ENCODE data around the gene PLAGL1.

The PLAGL1 gene

GRCh38 chr6:144006736-144007477 lies 1.2 kb downstream of the PLAGL1 start:
- peak overlapping the region; percentile 41 for H3K4me3 Mint-ChIP-seq
- peaks cover 4% of the 10 kb centered on the region for H3K4me1 Mint-ChIP-seq
- H3K27ac Mint-ChIP-seq (ENCODE audit: low read depth), result no peak overlapping the region
- peaks cover 39% of the 10 kb centered on the region for H3K27me3 Mint-ChIP-seq
- ATAC-seq (replicated peaks; ENCODE audit: extremely low read depth, poor library complexity, severe bottlenecking) (no peak), DNase-seq (ENCODE audit: low spot score in 2 of 2) (no peak)
- no peaks in the 10 kb centered on the region for H3K36me3 Mint-ChIP-seq (ENCODE audit: insufficient read depth)
- H3K9me3 Mint-ChIP-seq, result no peaks in the 10 kb centered on the region

- no peaks in the 10 kb centered on the region for H3K27me3 Mint-ChIP-seq
- H3K4me3 Mint-ChIP-seq, result no peak overlapping the region
- H3K4me1 Mint-ChIP-seq, result no peaks in the 10 kb centered on the region
- no peaks in the 10 kb centered on the region for H3K9me3 Mint-ChIP-seq
- no peak for DNase-seq (ENCODE audit: low spot score in 2 of 2)
- H3K36me3 Mint-ChIP-seq (ENCODE audit: insufficient read depth), result no peaks in the 10 kb centered on the region
- no peak overlapping the region for H3K27ac Mint-ChIP-seq (ENCODE audit: low read depth)
- ATAC-seq (replicated peaks; ENCODE audit: extremely low read depth, poor library complexity, severe bottlenecking), result no peak
Measured at GRCh38 chr6:143999406-143999805, 8.7 kb downstream of the PLAGL1 start.

DNA sequence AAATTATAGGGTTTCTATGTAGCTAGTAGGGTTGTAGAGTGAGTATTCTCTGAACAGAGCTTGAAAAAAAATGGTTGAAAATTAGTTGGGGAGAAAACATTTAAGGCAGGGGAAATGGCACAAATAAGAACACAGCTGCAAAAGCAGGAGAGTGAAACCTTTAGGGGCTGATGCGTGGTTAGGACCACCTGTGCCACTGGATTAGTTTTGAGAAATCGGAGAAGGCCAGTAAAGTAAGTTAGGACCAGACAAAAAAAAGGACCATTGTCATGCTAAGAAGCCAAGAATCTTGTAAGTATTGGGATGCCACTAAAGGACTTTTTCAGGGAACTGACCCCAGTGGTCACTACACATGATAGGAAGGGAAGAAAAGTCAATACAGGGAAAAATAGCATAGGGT lies 9.4 kb downstream of the PLAGL1 start:
- no peaks in the 10 kb centered on the region for H3K9me3 Mint-ChIP-seq
- H3K4me1 Mint-ChIP-seq, result no peaks in the 10 kb centered on the region
- H3K27me3 Mint-ChIP-seq, result no peaks in the 10 kb centered on the region
- H3K36me3 Mint-ChIP-seq (ENCODE audit: insufficient read depth), result no peaks in the 10 kb centered on the region
- H3K4me3 Mint-ChIP-seq, result no peak overlapping the region
- no peak overlapping the region for H3K27ac Mint-ChIP-seq (ENCODE audit: low read depth)
- ATAC-seq (replicated peaks; ENCODE audit: extremely low read depth, poor library complexity, severe bottlenecking), result no peak
- no peak for DNase-seq (ENCODE audit: low spot score in 2 of 2)

DNA sequence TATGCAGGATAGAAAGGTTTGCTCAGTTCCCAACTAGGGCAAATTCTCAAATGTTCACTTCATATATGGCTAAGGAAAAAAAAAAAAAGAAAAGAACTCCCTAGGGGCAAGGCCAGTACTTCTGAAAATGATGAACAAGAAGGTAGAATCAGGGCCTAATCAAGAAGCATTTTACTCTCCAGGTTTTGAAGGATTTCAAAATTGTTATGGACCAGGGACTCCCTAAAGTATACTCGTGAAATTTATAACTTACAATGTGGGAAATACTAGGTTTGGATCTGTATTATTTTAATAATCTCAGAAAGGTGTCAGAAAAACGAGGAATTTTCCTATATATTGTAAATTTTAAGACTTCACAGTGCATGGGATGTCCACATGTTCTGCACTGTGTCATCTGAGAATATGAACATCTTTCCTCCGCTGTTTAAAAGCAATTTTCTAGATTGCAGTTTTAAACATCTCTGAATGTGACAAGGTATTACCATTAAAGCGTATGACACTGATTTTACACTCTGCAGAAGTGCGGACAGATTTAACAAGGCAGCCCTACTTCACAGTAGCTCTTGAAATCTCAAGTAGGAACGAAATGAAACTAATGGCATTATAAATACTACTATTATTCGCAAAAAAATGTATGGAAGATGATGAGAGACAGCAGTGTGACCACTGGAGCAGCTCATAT lies 14.0 kb downstream of the PLAGL1 start:
- no peaks in the 10 kb centered on the region for H3K4me1 Mint-ChIP-seq
- no peaks in the 10 kb centered on the region for H3K9me3 Mint-ChIP-seq
- DNase-seq (ENCODE audit: low spot score in 2 of 2) (no peak), ATAC-seq (replicated peaks; ENCODE audit: extremely low read depth, poor library complexity, severe bottlenecking) (no peak)
- no peak overlapping the region for H3K27ac Mint-ChIP-seq (ENCODE audit: low read depth)
- peaks cover 11% of the 10 kb centered on the region for H3K27me3 Mint-ChIP-seq
- no peak overlapping the region for H3K4me3 Mint-ChIP-seq
- H3K36me3 Mint-ChIP-seq (ENCODE audit: insufficient read depth), result no peaks in the 10 kb centered on the region

DNA sequence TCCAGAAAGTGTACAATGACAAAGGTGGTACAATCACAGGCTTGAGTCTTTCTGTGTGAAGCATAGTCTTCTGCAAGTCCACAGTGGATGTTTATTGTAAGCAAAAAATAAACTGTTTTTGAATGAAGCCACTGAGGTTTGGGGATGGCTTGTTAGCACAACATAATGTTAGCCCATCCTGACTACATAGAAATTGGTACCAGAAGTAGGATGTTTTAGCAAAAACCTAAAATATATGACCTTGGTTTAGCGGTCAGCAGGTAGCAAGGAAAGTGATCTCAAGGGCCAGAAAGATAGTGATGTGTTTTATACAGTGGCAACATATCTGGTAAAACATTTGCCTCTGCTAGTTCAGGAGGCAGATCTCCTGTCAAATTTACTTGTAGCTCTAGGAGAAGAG lies 15.8 kb downstream of the PLAGL1 start:
- Mint-ChIP-seq H3K4me3 (no peak overlapping the region), H3K36me3 (ENCODE audit: insufficient read depth) (no peaks in the 10 kb centered on the region), H3K9me3 (no peaks in the 10 kb centered on the region), H3K27ac (ENCODE audit: low read depth) (no peak overlapping the region), H3K27me3 (peaks cover 11% of the 10 kb centered on the region), H3K4me1 (no peaks in the 10 kb centered on the region)
- ATAC-seq (replicated peaks; ENCODE audit: extremely low read depth, poor library complexity, severe bottlenecking), result no peak
- no peak for DNase-seq (ENCODE audit: low spot score in 2 of 2)

GRCh38 chr6:143986463-143987065 lies 21.5 kb downstream of the PLAGL1 start:
- H3K27ac Mint-ChIP-seq (ENCODE audit: low read depth), result no peak overlapping the region

DNA sequence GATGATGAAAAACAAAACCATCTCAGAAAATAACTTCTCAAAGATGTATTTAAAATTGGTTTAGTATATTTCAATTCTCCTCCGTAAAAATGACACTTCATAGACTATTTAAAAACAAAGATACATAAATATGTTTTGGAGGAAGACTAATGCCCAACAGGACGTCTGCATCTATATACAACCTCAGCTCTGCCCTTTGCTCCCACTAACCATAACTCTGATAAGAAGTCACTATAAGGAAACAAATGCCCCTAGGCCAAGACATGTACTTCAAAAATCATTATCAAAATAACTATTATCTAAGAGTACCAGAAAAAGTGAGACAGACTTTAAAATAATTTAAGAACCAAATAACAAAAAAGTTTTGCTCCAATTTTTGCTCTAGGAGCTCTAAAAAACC lies 23.4 kb downstream of the PLAGL1 start:
- Mint-ChIP-seq H3K27me3 (no peaks in the 10 kb centered on the region), H3K4me1 (no peaks in the 10 kb centered on the region), H3K36me3 (ENCODE audit: insufficient read depth) (no peaks in the 10 kb centered on the region), H3K27ac (ENCODE audit: low read depth) (no peak overlapping the region), H3K9me3 (no peaks in the 10 kb centered on the region), H3K4me3 (no peak overlapping the region)
- DNase-seq (ENCODE audit: low spot score in 2 of 2), result no peak
- no peak for ATAC-seq (replicated peaks; ENCODE audit: extremely low read depth, poor library complexity, severe bottlenecking)

More at GRCh38 chr6:143986463-143987065, 21.5 kb downstream of the PLAGL1 start:
- no peak for DNase-seq (ENCODE audit: low spot score in 2 of 2)
- ATAC-seq (replicated peaks; ENCODE audit: extremely low read depth, poor library complexity, severe bottlenecking), result no peak
- Mint-ChIP-seq H3K4me1 (no peaks in the 10 kb centered on the region), H3K36me3 (ENCODE audit: insufficient read depth) (no peaks in the 10 kb centered on the region), H3K4me3 (no peak overlapping the region), H3K27me3 (peaks cover 11% of the 10 kb centered on the region), H3K9me3 (no peaks in the 10 kb centered on the region)

DNA sequence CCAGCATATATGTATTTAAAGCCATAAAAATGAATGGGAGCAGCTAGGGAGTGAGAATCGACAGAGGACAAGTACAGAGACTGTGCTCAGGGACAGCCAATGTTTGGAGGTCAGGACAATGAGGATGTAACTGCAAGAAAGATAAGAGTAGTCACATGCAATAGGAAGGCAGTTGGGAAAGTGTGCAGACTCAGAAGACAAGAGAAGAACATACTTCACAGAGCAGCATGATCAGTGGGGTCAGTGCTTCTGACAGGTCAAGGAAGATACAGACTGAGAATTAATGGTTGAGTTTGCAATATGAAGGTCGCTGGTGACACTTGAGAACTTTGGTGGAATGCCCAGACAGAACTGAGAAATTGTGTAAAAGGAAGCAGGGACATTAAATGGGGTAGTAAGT lies 25.1 kb downstream of the PLAGL1 start:
- Mint-ChIP-seq H3K27me3 (no peaks in the 10 kb centered on the region), H3K4me3 (no peak overlapping the region), H3K36me3 (ENCODE audit: insufficient read depth) (no peaks in the 10 kb centered on the region), H3K9me3 (no peaks in the 10 kb centered on the region), H3K4me1 (no peaks in the 10 kb centered on the region), H3K27ac (ENCODE audit: low read depth) (no peak overlapping the region)
- ATAC-seq (replicated peaks; ENCODE audit: extremely low read depth, poor library complexity, severe bottlenecking) (no peak), DNase-seq (ENCODE audit: low spot score in 2 of 2) (no peak)

- ATAC-seq (replicated peaks; ENCODE audit: extremely low read depth, poor library complexity, severe bottlenecking), result no peak
- no peaks in the 10 kb centered on the region for H3K4me1 Mint-ChIP-seq
- H3K27me3 Mint-ChIP-seq, result no peaks in the 10 kb centered on the region
- no peak for DNase-seq (ENCODE audit: low spot score in 2 of 2)
- no peaks in the 10 kb centered on the region for H3K9me3 Mint-ChIP-seq
- H3K36me3 Mint-ChIP-seq (ENCODE audit: insufficient read depth), result no peaks in the 10 kb centered on the region
- no peak overlapping the region for H3K27ac Mint-ChIP-seq (ENCODE audit: low read depth)
- no peak overlapping the region for H3K4me3 Mint-ChIP-seq
Measured at GRCh38 chr6:143980921-143981320, 27.1 kb downstream of the PLAGL1 start.

- peak overlapping the region; percentile 47 for H3K27ac Mint-ChIP-seq (ENCODE audit: low read depth)
Measured at GRCh38 chr6:143976806-143977349, 31.2 kb downstream of the PLAGL1 start.

GRCh38 chr6:143974089-143974488 lies 34.0 kb downstream of the PLAGL1 start:
- Mint-ChIP-seq H3K27me3 (no peaks in the 10 kb centered on the region), H3K9me3 (no peaks in the 10 kb centered on the region), H3K36me3 (ENCODE audit: insufficient read depth) (no peaks in the 10 kb centered on the region), H3K4me3 (no peak overlapping the region), H3K27ac (ENCODE audit: low read depth) (no peak overlapping the region), H3K4me1 (no peaks in the 10 kb centered on the region)
- no peak for DNase-seq (ENCODE audit: low spot score in 2 of 2)
- ATAC-seq (replicated peaks; ENCODE audit: extremely low read depth, poor library complexity, severe bottlenecking), result no peak

More at GRCh38 chr6:143976806-143977349, 31.2 kb downstream of the PLAGL1 start:
- DNase-seq (ENCODE audit: low spot score in 2 of 2) (no peak), ATAC-seq (replicated peaks; ENCODE audit: extremely low read depth, poor library complexity, severe bottlenecking) (no peak)
- no peaks in the 10 kb centered on the region for H3K27me3 Mint-ChIP-seq
- no peaks in the 10 kb centered on the region for H3K36me3 Mint-ChIP-seq (ENCODE audit: insufficient read depth)
- H3K9me3 Mint-ChIP-seq, result no peaks in the 10 kb centered on the region
- no peak overlapping the region for H3K4me3 Mint-ChIP-seq
- no peaks in the 10 kb centered on the region for H3K4me1 Mint-ChIP-seq

- Mint-ChIP-seq H3K4me3 (no peak overlapping the region), H3K27ac (ENCODE audit: low read depth) (no peak overlapping the region), H3K36me3 (ENCODE audit: insufficient read depth) (no peaks in the 10 kb centered on the region), H3K27me3 (no peaks in the 10 kb centered on the region), H3K9me3 (no peaks in the 10 kb centered on the region), H3K4me1 (no peaks in the 10 kb centered on the region)
- ATAC-seq (replicated peaks; ENCODE audit: extremely low read depth, poor library complexity, severe bottlenecking), result no peak
- no peak for DNase-seq (ENCODE audit: low spot score in 2 of 2)
Measured at GRCh38 chr6:143973097-143973966, 34.7 kb downstream of the PLAGL1 start.

Data from central memory CD8-positive, alpha-beta T cell (primary cell).